GM12878 (cell line): ENCODE measurements around the gene FNDC11. TPM values are rescaled to one million over a fixed set of nuclear protein-coding genes. Genes with fewer than 3 reads are reported as not detected.
A peak's percentile ranks its signal among the peaks of the same experiment; 100 is the strongest.

Source experiments
- ATAC-seq: fragments of 200-7000 bp; cut with Tn5 transposase; 3 replicates; pipeline ENCODE4 v1.9.1; 2020; ENCODE audit warnings: mild to moderate bottlenecking, moderate library complexity
- BruUV-seq: library from RNA; stranded (reverse); fragments of 400-500 nt; replicated peaks from 2 replicates; lab custom pipeline; 2021; lab: Mats Ljungman, UMichigan
- CTCF ChIA-PET: fragments of 300-600 bp; sonication (Branson Sonifier 250); formaldehyde crosslinking; extraction: SDS; loops from one replicate; lab custom pipeline; 2021; ENCODE audit warnings: inconsistent platforms; lab: Yijun Ruan, JAX
- POLR2A ChIA-PET: fragments of 350-600 bp; formaldehyde crosslinking; extraction: SDS; loops from one replicate; lab custom pipeline; 2021; ENCODE audit warnings: inconsistent platforms; lab: Charles Lee
- RAD21 ChIA-PET: fragments of 300-600 bp; sonication (Branson Sonifier 250); formaldehyde crosslinking; loops from one replicate; lab custom pipeline; 2023; ENCODE audit warnings: antibody characterized with exemption; ENCODE audit not compliant: unreplicated experiment; lab: Charles Lee
- SMC1A ChIA-PET: fragments of 300-600 bp; sonication (Branson Sonifier 250); formaldehyde crosslinking; loops from one replicate; lab custom pipeline; 2023; ENCODE audit not compliant: unreplicated experiment, uncharacterized antibody; lab: Charles Lee
- DNase-seq: peaks from one replicate; pipeline ENCODE4 v3.0.0-alpha.2; 2011; ENCODE audit warnings: low read depth, low spot score
- FAIRE-seq: peaks from 3 replicates; lab custom pipeline; 2011; peaks lifted over from hg19 to GRCh38; lab: Jason Lieb, UNC
- H2AFZ ChIP-seq: 2 replicates; pipeline ENCODE4 v1.6.0; 2011; ENCODE audit warnings: low read depth, low read length, control low read depth; ENCODE audit not compliant: control insufficient read depth
- H3K27ac ChIP-seq: 2 replicates; pipeline ENCODE4 v1.5.1; 2011; ENCODE audit warnings: control low read depth; ENCODE audit not compliant: control insufficient read depth, insufficient read depth
- H3K27me3 ChIP-seq, 2 experiments: replicated peaks in 1 of 2; 2 replicates each; pipeline versions ENCODE4 v1.6.0 to v1.6.1; 2011; ENCODE audit warnings: low read length in 1 of 2; ENCODE audit not compliant: control insufficient read depth in 2 of 2, insufficient read depth in 2 of 2
- H3K36me3 ChIP-seq, 2 experiments: 2 replicates each; pipeline ENCODE4 v1.5.1; 2011; ENCODE audit warnings: low read length in 1 of 2; ENCODE audit not compliant: control insufficient read depth in 2 of 2, insufficient read depth in 2 of 2
- H3K4me1 ChIP-seq: 2 replicates; pipeline ENCODE4 v1.6.1; 2011; ENCODE audit warnings: mild to moderate bottlenecking, low read length, moderate library complexity, mixed read lengths; ENCODE audit not compliant: control insufficient read depth, insufficient read depth
- H3K4me2 ChIP-seq: 2 replicates; pipeline ENCODE4 v1.6.0; 2011; ENCODE audit warnings: control low read depth; ENCODE audit not compliant: control insufficient read depth, insufficient read depth
- H3K4me3 ChIP-seq: fragments of 200-600 bp; sonication (generic); 2 replicates; pipeline ENCODE4 v1.5.1; 2016
- H3K79me2 ChIP-seq: 2 replicates; pipeline ENCODE4 v1.6.0; 2011; ENCODE audit warnings: low read length; ENCODE audit not compliant: control insufficient read depth, insufficient read depth
- H3K9ac ChIP-seq: 2 replicates; pipeline ENCODE4 v1.8.0; 2011; ENCODE audit warnings: low read length, control low read depth, mixed read lengths; ENCODE audit not compliant: control insufficient read depth, insufficient read depth
- H3K9me3 ChIP-seq: replicated peaks from 3 replicates; pipeline ENCODE4 v1.5.1; 2011; ENCODE audit warnings: mild to moderate bottlenecking, low read length; ENCODE audit not compliant: control insufficient read depth, insufficient read depth
- H4K20me1 ChIP-seq: 2 replicates; pipeline ENCODE4 v1.6.0; 2011; ENCODE audit not compliant: control insufficient read depth, insufficient read depth
- JUNB ChIP-seq: IDR thresholded peaks from 2 replicates; pipeline ENCODE4 v1.6.1; 2016; ENCODE audit warnings: antibody characterized with exemption, mild to moderate bottlenecking
- MTA3 ChIP-seq: IDR thresholded peaks from 2 replicates; pipeline ENCODE4 v1.6.1; 2012; ENCODE audit warnings: low read length, inconsistent platforms, borderline replicate concordance
- NFYB ChIP-seq: IDR thresholded peaks from 2 replicates; pipeline ENCODE4 v1.6.1; 2011; ENCODE audit warnings: low read depth, mild to moderate bottlenecking, low read length, improper control_type of control experiment, moderate library complexity; ENCODE audit not compliant: insufficient read depth
- POLR2A ChIP-seq: IDR thresholded peaks from 2 replicates; pipeline ENCODE4 v1.6.1; 2011; ENCODE audit warnings: low read depth, mild to moderate bottlenecking, low read length
- SUPT20H ChIP-seq: IDR thresholded peaks from 2 replicates; pipeline ENCODE4 v1.6.1; 2011; ENCODE audit warnings: low read depth, mild to moderate bottlenecking, low read length, moderate library complexity, borderline replicate concordance; ENCODE audit not compliant: control insufficient read depth
- YBX1 ChIP-seq: fragments of 450-650 bp; IDR thresholded peaks from 2 replicates; pipeline ENCODE4 v1.6.1; 2016; ENCODE audit warnings: antibody characterized with exemption
- ZBED1 ChIP-seq: IDR thresholded peaks from 2 replicates; pipeline ENCODE4 v1.6.1; 2016; ENCODE audit warnings: borderline replicate concordance
- WGBS: methylation state at CpG from one replicate; pipeline ENCODE4 v1.1.6; 2016; ENCODE audit warnings: low lambda C conversion rate; ENCODE audit not compliant: insufficient replicate concordance, insufficient coverage; ENCODE audit errors: missing lambda C conversion rate; 5-methylcytosine and 5-hydroxymethylcytosine counted together
- in situ Hi-C: fragments of 300-500 bp; cut with MboI; formaldehyde crosslinking; loops from 9 replicates; pipeline ENCODE4 v1.14.3; 2018; ENCODE audit warnings: mixed read lengths
- intact Hi-C: fragments of 100-400 bp; cut with micrococcal nuclease; formaldehyde crosslinking; loops from one replicate; pipeline ENCODE4 v1.14.2; 2022; ENCODE audit not compliant: unreplicated experiment
- polyA plus RNA-seq, 11 experiments: library from polyadenylated mRNA; depleted of rRNA in 4 of 11; unstranded in 6 of 11; stranded (reverse) in 5 of 11; fragments of >200 nt; fragmentation: Nextera tagmentation in 4 of 11; fragmentation: Illumina TruSeq in 1 of 11; extraction: Ambion mirVana in 4 of 11; extraction: Trizol in 1 of 11; gene quantifications; 1 replicate in 1 of 11; 2 replicates in 10 of 11; pipeline versions ENCODE4 v1.2.1 to v1.2.3, GENCODE V29; 2011 to 2016; ENCODE audit warnings: inconsistent platforms in 2 of 11, missing spikeins in 2 of 11, low read depth in 1 of 11
- total RNA-seq, 4 experiments: library from RNA; depleted of rRNA in 3 of 4; stranded (reverse); fragments of >200 nt in 3 of 4; fragmentation: Illumina TruSeq in 1 of 4; extraction: Trizol in 1 of 4; gene quantifications; 2 replicates each; pipeline versions ENCODE4 v1.2.1 to v1.2.3, GENCODE V29; 2013 to 2021

Gene FNDC11
- total and polyA plus RNA-seq, 10 of the 15 experiments (the other 5 are each of a cell fraction or from before 2014, with no cell fraction given), result 0.09 to 0.72 (median 0.34) TPM; not detected in 2

DNA sequence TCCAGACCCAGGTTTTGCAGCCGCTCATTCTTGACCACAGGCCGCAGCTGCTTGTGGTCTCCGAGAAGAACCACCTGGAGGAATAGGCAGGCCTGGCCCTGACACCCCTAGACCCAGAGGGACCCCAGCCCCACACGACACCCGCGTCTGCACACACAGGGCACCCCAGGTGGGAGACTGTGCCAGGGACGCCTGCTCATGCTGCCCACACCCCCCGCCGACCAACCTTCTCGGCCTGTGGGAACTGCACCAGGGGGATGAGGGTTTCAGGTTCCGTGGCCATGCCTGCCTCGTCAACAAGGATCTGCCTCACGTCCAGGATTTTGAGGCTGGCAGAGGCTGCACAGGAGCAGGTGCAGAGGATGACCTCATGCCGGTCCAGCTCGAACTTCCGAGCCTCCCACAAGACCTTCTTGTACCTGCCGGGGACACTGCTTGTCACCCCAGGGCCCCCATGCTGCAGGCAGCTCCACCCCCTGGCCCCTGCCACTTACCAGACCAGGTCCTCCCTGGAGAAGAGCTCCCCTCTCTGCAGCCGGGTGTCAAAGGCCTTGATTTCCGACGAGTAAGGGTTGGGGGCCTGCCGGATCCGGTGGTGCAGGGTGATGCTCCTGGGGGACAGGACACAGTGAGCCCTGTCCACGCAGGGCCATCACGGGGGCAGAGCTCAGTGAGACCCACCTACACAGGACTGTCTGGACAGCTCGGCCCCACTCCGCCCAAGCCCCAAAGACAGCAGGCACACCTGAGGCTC, 7.1 kb downstream of the FNDC11 start:
- Histone ChIP-seq H3K4me1 (no peaks in the 10 kb centered on the region), H3K27me3 (no peaks in the 10 kb centered on the region), H3K9ac (no peak overlapping the region), H3K9me3 (no peaks in the 10 kb centered on the region; the same call in 2 of the 3 replicates), H3K36me3 (no peaks in the 10 kb centered on the region; a peak in 1 of 4 replicates), H3K79me2 (no peaks in the 10 kb centered on the region), H4K20me1 (no peaks in the 10 kb centered on the region), H3K4me2 (no peak overlapping the region), H3K4me3 (no peak overlapping the region), H3K27ac (no peak overlapping the region), H2AFZ (no peak overlapping the region)
- ATAC-seq (no peak), FAIRE-seq (no peak), DNase-seq (no peak)
- ChIA-PET RAD21 (no interaction called here), POLR2A (no interaction called here), CTCF (interaction anchor here (1.1 kb wide), 1 partner anchor 23 kb away, joined by 3 read pairs; no protein-coding TSS in a partner anchor), SMC1A (no interaction called here)
- TF ChIP-seq YBX1 (no peak), POLR2A (peak; percentile 38; the same call in 1 of the 2 replicates), SUPT20H (no peak), JUNB (no peak), MTA3 (no peak), ZBED1 (no peak), NFYB (no peak)
- in situ Hi-C loops, result no loop called here
- BruUV-seq, result no TSS peak
- 98% methylated on average over 22 of the region's 26 CpGs for WGBS
- intact Hi-C loops, result no loop called here
